H1 (cell line): ENCODE results near the gene ZNF565. TPM values are rescaled to one million over a fixed set of nuclear protein-coding genes. Genes with fewer than 3 reads are reported as not detected.

Experiments
- CTCF ChIA-PET: fragments of 300-600 bp; sonication (Branson Sonifier 250); formaldehyde crosslinking; loops from one replicate; lab custom pipeline; 2021; ENCODE audit not compliant: partially characterized antibody; lab: Charles Lee
- POLR2A ChIA-PET: fragments of 300-600 bp; sonication (Branson Sonifier 250); formaldehyde crosslinking; loops from one replicate; lab custom pipeline; 2021; ENCODE audit warnings: inconsistent platforms; ENCODE audit not compliant: partially characterized antibody; lab: Charles Lee
- DNase-seq, 2 experiments: peaks; one replicate each; pipeline versions ENCODE4 v3.0.0 to v3.0.0-alpha.2; 2010 to 2022; ENCODE audit warnings: low spot score in 2 of 2, low read depth in 1 of 2, mixed read lengths in 1 of 2
- FAIRE-seq: peaks from 2 replicates; lab custom pipeline; 2011; peaks lifted over from hg19 to GRCh38; lab: Jason Lieb, UNC
- H2AFZ ChIP-seq: 2 replicates; pipeline ENCODE4 v1.8.1; 2012; ENCODE audit warnings: low read length, inconsistent platforms
- H2AK5ac ChIP-seq: 2 replicates; pipeline ENCODE4 v1.6.1; 2013; ENCODE audit warnings: low read depth, low read length
- H2BK120ac ChIP-seq: replicated peaks from 2 replicates; pipeline ENCODE3; 2013; ENCODE audit warnings: low read depth, low read length, inconsistent platforms
- H2BK12ac ChIP-seq: 2 replicates; pipeline ENCODE4 v1.6.1; 2013; ENCODE audit warnings: low read depth, low read length
- H2BK15ac ChIP-seq: 2 replicates; pipeline ENCODE4 v1.6.1; 2013; ENCODE audit warnings: low read length
- H2BK20ac ChIP-seq: 2 replicates; pipeline ENCODE4 v1.6.1; 2013; ENCODE audit warnings: low read length
- H2BK5ac ChIP-seq: 2 replicates; pipeline ENCODE4 v1.6.1; 2013; ENCODE audit warnings: low read depth, low read length
- H3K14ac ChIP-seq: 2 replicates; pipeline ENCODE4 v1.6.1; 2013; ENCODE audit warnings: inconsistent platforms; ENCODE audit not compliant: insufficient read length
- H3K18ac ChIP-seq: 2 replicates; pipeline ENCODE4 v1.6.1; 2013; ENCODE audit warnings: low read length; ENCODE audit errors: extremely low read depth
- H3K23ac ChIP-seq: 2 replicates; pipeline ENCODE4 v1.6.1; 2013; ENCODE audit warnings: inconsistent platforms; ENCODE audit not compliant: insufficient read length
- H3K23me2 ChIP-seq: 2 replicates; pipeline ENCODE4 v1.6.1; 2013; ENCODE audit warnings: low read depth, low read length
- H3K27ac ChIP-seq: 2 replicates; pipeline ENCODE4 v1.6.1; 2011; ENCODE audit warnings: low read depth, low read length, inconsistent platforms
- H3K27me3 ChIP-seq, 4 experiments: replicated peaks in 1 of 4; 1 replicate in 1 of 4; 2 replicates in 3 of 4; pipeline versions ENCODE4 v1.6.1 to v1.8.1; 2011 to 2013; ENCODE audit warnings: low read length in 3 of 4, mild to moderate bottlenecking in 3 of 4, inconsistent platforms in 2 of 4, mixed read lengths in 2 of 4, moderate library complexity in 1 of 4; ENCODE audit not compliant: control insufficient read depth in 3 of 4, insufficient read depth in 3 of 4; ENCODE audit errors: extremely low read depth in 1 of 4
- H3K36me3 ChIP-seq, 4 experiments: 2 replicates each; pipeline versions ENCODE4 v1.6.1 to v1.8.1; 2011 to 2013; ENCODE audit warnings: mild to moderate bottlenecking in 4 of 4, low read length in 3 of 4, moderate library complexity in 2 of 4, control low read depth in 1 of 4, inconsistent platforms in 1 of 4; ENCODE audit not compliant: insufficient read depth in 4 of 4, control insufficient read depth in 2 of 4
- H3K4ac ChIP-seq: replicated peaks from 2 replicates; pipeline ENCODE3; 2013; ENCODE audit warnings: low read length, low read depth, mixed read lengths, inconsistent platforms; ENCODE audit not compliant: insufficient read length
- H3K4me1 ChIP-seq, 4 experiments: replicated peaks in 1 of 4; 1 replicate in 1 of 4; 2 replicates in 3 of 4; pipeline versions ENCODE4 v1.6.1 to v1.8.1; 2011 to 2013; ENCODE audit warnings: low read length in 3 of 4, inconsistent platforms in 2 of 4, mixed read lengths in 1 of 4; ENCODE audit not compliant: insufficient read depth in 4 of 4, control insufficient read depth in 3 of 4
- H3K4me2 ChIP-seq, 2 experiments: 2 replicates each; pipeline versions ENCODE4 v1.6.1 to v1.8.1; 2011 to 2013; ENCODE audit warnings: low read depth in 2 of 2, low read length in 2 of 2, control low read depth in 1 of 2, inconsistent platforms in 1 of 2, mild to moderate bottlenecking in 1 of 2; ENCODE audit not compliant: insufficient read depth in 1 of 2
- H3K4me3 ChIP-seq, 4 experiments: fragments of 200-600, 300-600 bp in 1 of 4; sonication (generic), shearing (Covaris generic), sonication (Bioruptor Twin) in 1 of 4; 2 replicates each; pipeline versions ENCODE4 v1.5.1 to v1.8.1; 2011 to 2016; ENCODE audit warnings: low read length in 4 of 4, low read depth in 3 of 4, control low read depth in 2 of 4, inconsistent platforms in 2 of 4, mild to moderate bottlenecking in 2 of 4, mixed read lengths in 1 of 4, moderate library complexity in 1 of 4; ENCODE audit not compliant: insufficient read depth in 2 of 4; ENCODE audit errors: extremely low read depth in 1 of 4
- H3K56ac ChIP-seq: replicated peaks from 2 replicates; pipeline ENCODE3; 2013; ENCODE audit warnings: low read depth, mild to moderate bottlenecking, mixed read lengths, low read length, inconsistent platforms; ENCODE audit not compliant: insufficient read length
- H3K79me1 ChIP-seq: 2 replicates; pipeline ENCODE4 v1.6.1; 2013; ENCODE audit warnings: low read depth, low read length, control low read depth
- H3K79me2 ChIP-seq, 2 experiments: 2 replicates each; pipeline versions ENCODE4 v1.6.1 to v1.8.1; 2012 to 2013; ENCODE audit warnings: low read length in 2 of 2, mild to moderate bottlenecking in 2 of 2, inconsistent platforms in 1 of 2; ENCODE audit not compliant: insufficient read depth in 2 of 2, control insufficient read depth in 1 of 2
- H3K9ac ChIP-seq, 4 experiments: replicated peaks in 1 of 4; 1 replicate in 1 of 4; 2 replicates in 3 of 4; pipeline versions ENCODE4 v1.6.1 to v1.8.1; 2011 to 2013; ENCODE audit warnings: low read depth in 3 of 4, low read length in 3 of 4, control low read depth in 2 of 4, mild to moderate bottlenecking in 2 of 4, moderate library complexity in 2 of 4, inconsistent platforms in 1 of 4; ENCODE audit errors: extremely low read depth in 1 of 4
- H3K9me3 ChIP-seq, 2 experiments: 2 replicates each; pipeline versions ENCODE4 v1.6.1 to v1.8.1; 2012 to 2013; ENCODE audit warnings: mild to moderate bottlenecking in 2 of 2, moderate library complexity in 2 of 2, control low read depth in 1 of 2, inconsistent platforms in 1 of 2, low read depth in 1 of 2, low read length in 1 of 2, mixed read lengths in 1 of 2; ENCODE audit not compliant: insufficient read depth in 2 of 2
- H4K20me1 ChIP-seq, 2 experiments: replicated peaks in 1 of 2; 2 replicates each; pipeline versions ENCODE3 to v1.8.1; 2011 to 2013; ENCODE audit warnings: inconsistent platforms in 2 of 2, low read length in 2 of 2, mild to moderate bottlenecking in 1 of 2; ENCODE audit not compliant: insufficient read depth in 2 of 2, control insufficient read depth in 1 of 2
- H4K5ac ChIP-seq: 2 replicates; pipeline ENCODE4 v1.6.1; 2013; ENCODE audit warnings: low read length, low read depth, mixed read lengths, inconsistent platforms; ENCODE audit not compliant: insufficient read length
- H4K8ac ChIP-seq: 2 replicates; pipeline ENCODE4 v1.8.0; 2013; ENCODE audit warnings: mild to moderate bottlenecking, moderate library complexity, low read length, inconsistent platforms; ENCODE audit not compliant: insufficient read depth; ENCODE audit errors: extremely low read depth
- H4K91ac ChIP-seq: replicated peaks from 2 replicates; pipeline ENCODE3; 2013; ENCODE audit warnings: low read length, mixed read lengths, inconsistent platforms; ENCODE audit not compliant: insufficient read length
- BRCA1 ChIP-seq: IDR thresholded peaks from 2 replicates; pipeline ENCODE4 v1.6.1; 2012; ENCODE audit warnings: low read depth, low read length, improper control_type of control experiment
- FOSL1 ChIP-seq: IDR thresholded peaks from 2 replicates; pipeline ENCODE4 v1.6.1; 2011; ENCODE audit warnings: mild to moderate bottlenecking, low read depth, low read length, moderate library complexity; ENCODE audit not compliant: insufficient read depth
- GABPA ChIP-seq: IDR thresholded peaks from 2 replicates; pipeline ENCODE4 v1.6.1; 2011; ENCODE audit warnings: mild to moderate bottlenecking, low read length, moderate library complexity, borderline replicate concordance; ENCODE audit not compliant: insufficient read depth
- KDM1A ChIP-seq: fragments of 200-600, 300-600 bp; sonication (generic); IDR thresholded peaks from 2 replicates; pipeline ENCODE4 v1.7.1; 2016; ENCODE audit warnings: mild to moderate bottlenecking, low read length, borderline replicate concordance
- NRF1 ChIP-seq: IDR thresholded peaks from 2 replicates; pipeline ENCODE4 v1.6.1; 2011; ENCODE audit warnings: mild to moderate bottlenecking, low read depth, low read length, improper control_type of control experiment
- POLR2AphosphoS5 ChIP-seq: IDR thresholded peaks from 2 replicates; pipeline ENCODE4 v1.6.1; 2011; ENCODE audit warnings: low read depth, low read length
- RAD21 ChIP-seq, 2 experiments: IDR thresholded peaks in 1 of 2; conservative IDR thresholded peaks in 1 of 2; 2 replicates each; pipeline ENCODE4 v1.6.1; 2011; ENCODE audit warnings: low read depth in 2 of 2, low read length in 2 of 2, improper control_type of control experiment in 1 of 2, inconsistent platforms in 1 of 2, mild to moderate bottlenecking in 1 of 2, moderate library complexity in 1 of 2
- SIN3A ChIP-seq, 2 experiments: IDR thresholded peaks in 1 of 2; conservative IDR thresholded peaks in 1 of 2; 2 replicates each; pipeline ENCODE4 v1.6.1; 2011 to 2012; ENCODE audit warnings: low read length in 2 of 2, improper control_type of control experiment in 1 of 2, low read depth in 1 of 2, mild to moderate bottlenecking in 1 of 2
- SIRT6 ChIP-seq: IDR thresholded peaks from one replicate; pipeline ENCODE4 v1.7.1; 2012; ENCODE audit warnings: low read length, inconsistent platforms
- SIX5 ChIP-seq: IDR thresholded peaks from 2 replicates; pipeline ENCODE4 v1.6.1; 2011; ENCODE audit warnings: mild to moderate bottlenecking, low read depth, low read length
- SP4 ChIP-seq: IDR thresholded peaks from 2 replicates; pipeline ENCODE4 v1.6.1; 2012; ENCODE audit warnings: low read length, inconsistent platforms
- SUZ12 ChIP-seq: fragments of 200-600 bp; sonication (generic); IDR thresholded peaks from 2 replicates; pipeline ENCODE4 v1.6.1; 2012; ENCODE audit warnings: mild to moderate bottlenecking, inconsistent platforms, low read length, moderate library complexity, mixed read lengths
- TBP ChIP-seq: IDR thresholded peaks from 2 replicates; pipeline ENCODE4 v1.6.1; 2011; ENCODE audit warnings: low read depth, low read length, improper control_type of control experiment
- WGBS, 2 experiments: shearing (Covaris generic) in 1 of 2; methylation state at CpG; one replicate each; pipeline versions ENCODE4 v1.1.6 to v1.1.7; 2013 to 2015; ENCODE audit warnings: low lambda C conversion rate in 2 of 2, mixed read lengths in 2 of 2, inconsistent platforms in 1 of 2, low coverage in 1 of 2, missing lambda C conversion rate in 1 of 2; ENCODE audit not compliant: insufficient replicate concordance in 2 of 2, insufficient coverage in 1 of 2, insufficient read length in 1 of 2; ENCODE audit errors: extremely low coverage in 1 of 2, missing lambda C conversion rate in 1 of 2; 5-methylcytosine and 5-hydroxymethylcytosine counted together
- polyA plus RNA-seq, 7 experiments: library from polyadenylated mRNA; depleted of rRNA in 3 of 7; stranded (reverse) in 5 of 7; unstranded in 2 of 7; fragments of >200 nt in 5 of 7; fragments of 200-250 nt in 2 of 7; gene quantifications; 1 replicate in 5 of 7; 2 replicates in 1 of 7; 4 replicates in 1 of 7; pipeline versions ENCODE4 v1.2.1 to v1.2.3, GENCODE V29; 2011 to 2013; ENCODE audit warnings: missing spikeins in 2 of 7, mixed read lengths in 2 of 7
- total RNA-seq: library from RNA; stranded (reverse); fragmentation: NEBNext Ultra II Directional; extraction: Animal tissue kit (Norgen Biotek cat#: 25700); gene quantifications from 2 replicates; pipeline ENCODE4 v1.2.1, GENCODE V29; 2021

The ZNF565 gene
- total and polyA plus RNA-seq, 2 of the 8 experiments (the other 6 are each of a cell fraction or from before 2014, with no cell fraction given), result 0.89 to 3.1 TPM

DNA sequence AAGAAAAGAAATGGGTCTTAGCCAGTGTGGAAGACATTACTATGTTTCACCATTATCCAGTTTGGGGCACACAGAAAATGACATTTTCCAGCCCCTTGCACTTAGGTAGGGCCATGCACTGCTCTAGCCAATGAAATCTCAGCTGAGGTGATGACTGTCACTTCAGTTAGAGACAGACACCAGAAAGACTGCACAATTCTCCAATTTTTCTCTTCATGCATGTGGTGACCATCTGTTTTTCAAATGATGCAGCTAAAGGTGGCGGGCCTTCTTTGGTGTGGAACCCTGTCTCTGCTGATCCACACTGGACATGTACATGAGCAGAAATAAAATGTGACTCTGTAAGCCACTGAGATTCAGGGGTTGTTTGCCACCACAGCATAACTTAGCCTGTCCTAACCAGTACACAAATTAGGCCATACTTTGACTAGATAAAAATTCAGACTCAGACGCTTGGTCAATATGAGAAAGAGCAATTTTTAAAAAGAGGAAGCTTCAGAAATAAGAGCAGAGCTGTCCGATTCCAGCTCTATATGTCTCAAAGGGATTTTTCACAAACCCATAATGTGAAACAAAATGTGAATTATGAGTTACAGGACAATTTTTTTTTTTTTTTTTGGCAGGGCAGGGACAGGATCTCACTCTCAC is 6.7 kb downstream of the ZNF565 start:
- H2BK120ac ChIP-seq, result no peak overlapping the region
- H2BK20ac ChIP-seq, result no peak overlapping the region
- H3K23me2 ChIP-seq, result no peaks in the 10 kb centered on the region; the same call in 1 of the 2 replicates
- H4K5ac ChIP-seq, result no peak overlapping the region
- 94% methylated on average over 3 of the region's 3 CpGs; no CpG with 5 or more reads in 1 of the 2 experiments for WGBS, 2 experiments
- H3K9ac ChIP-seq, result no peak overlapping the region
- H2BK5ac ChIP-seq, result no peak overlapping the region
- H2BK15ac ChIP-seq, result no peak overlapping the region
- no peaks in the 10 kb centered on the region for H3K9me3 ChIP-seq
- no peaks in the 10 kb centered on the region for H3K4me1 ChIP-seq
- H3K56ac ChIP-seq, result no peak overlapping the region
- H3K4ac ChIP-seq, result no peak overlapping the region
- H4K20me1 ChIP-seq, result no peaks in the 10 kb centered on the region
- no peak overlapping the region for H2BK12ac ChIP-seq
- H3K79me2 ChIP-seq, result no peaks in the 10 kb centered on the region
- no peak overlapping the region for H3K4me2 ChIP-seq
- ChIA-PET CTCF (interaction anchor here (0.7 to 1.1 kb wide), 4 partner anchors 12 to 170 kb away, joined by 3 to 4 read pairs (median 3); no protein-coding TSS in a partner anchor), POLR2A (interaction anchor here (0.6 to 1.2 kb wide), 3 partner anchors 9 to 186 kb away, joined by 3 to 4 read pairs (median 3); no protein-coding TSS in a partner anchor)
- no peak overlapping the region for H3K4me3 ChIP-seq
- H4K8ac ChIP-seq, result no peak overlapping the region
- H2AK5ac ChIP-seq, result no peak overlapping the region
- no peak overlapping the region for H3K23ac ChIP-seq
- H3K27ac ChIP-seq, result no peak overlapping the region
- no peaks in the 10 kb centered on the region for H3K36me3 ChIP-seq
- no peak overlapping the region for H4K91ac ChIP-seq
- FAIRE-seq (no peak), DNase-seq (no peak)
- H3K27me3 ChIP-seq, result no peaks in the 10 kb centered on the region
- no peak overlapping the region for H2AFZ ChIP-seq
- H3K79me1 ChIP-seq, result no peaks in the 10 kb centered on the region; the same call in 1 of the 2 replicates
- H3K18ac ChIP-seq, result no peak overlapping the region
- H3K14ac ChIP-seq, result no peak overlapping the region
- no peak for TF ChIP-seq SIX5
- no peak for TF ChIP-seq TBP
- TF ChIP-seq SP4, result no peak
- no peak for TF ChIP-seq FOSL1
- TF ChIP-seq BRCA1, result no peak
- no peak for TF ChIP-seq GABPA
- no peak for TF ChIP-seq SIN3A (conservative IDR thresholded peaks at IDR 0.05 in 1 of 2, IDR thresholded peaks at IDR 0.05 in 1 of 2; ENCODE audit: low read depth in 1 of 2, low read length in 2 of 2)
- TF ChIP-seq NRF1, result no peak
- TF ChIP-seq SIRT6, result no peak
- TF ChIP-seq POLR2AphosphoS5, result no peak
- no peak for TF ChIP-seq RAD21 (IDR thresholded peaks at IDR 0.05 in 1 of 2, conservative IDR thresholded peaks at IDR 0.05 in 1 of 2; ENCODE audit: low read depth in 2 of 2, low read length in 2 of 2)
- TF ChIP-seq KDM1A, result no peak
- TF ChIP-seq SUZ12, result no peak
